GM21737 (cell line): ENCODE results near the gene ZFYVE9.
"Not testable (repeated sequence)": the region's sequence is repeated elsewhere in the genome, so short reads cannot be mapped to it uniquely, and the experiment has no call there.

ENCODE experiments used
- ATAC-seq: cut with Tn5 transposase; IDR thresholded peaks from one replicate; pipeline ENCODE4 v1.9.1; 2021; ENCODE audit warnings: mild to moderate bottlenecking, moderate library complexity; ENCODE audit not compliant: unreplicated experiment

ZFYVE9 gene

GRCh38 chr1:52182874-52183400 is 41.0 kb downstream of the ZFYVE9 start:
- no peak for ATAC-seq

DNA sequence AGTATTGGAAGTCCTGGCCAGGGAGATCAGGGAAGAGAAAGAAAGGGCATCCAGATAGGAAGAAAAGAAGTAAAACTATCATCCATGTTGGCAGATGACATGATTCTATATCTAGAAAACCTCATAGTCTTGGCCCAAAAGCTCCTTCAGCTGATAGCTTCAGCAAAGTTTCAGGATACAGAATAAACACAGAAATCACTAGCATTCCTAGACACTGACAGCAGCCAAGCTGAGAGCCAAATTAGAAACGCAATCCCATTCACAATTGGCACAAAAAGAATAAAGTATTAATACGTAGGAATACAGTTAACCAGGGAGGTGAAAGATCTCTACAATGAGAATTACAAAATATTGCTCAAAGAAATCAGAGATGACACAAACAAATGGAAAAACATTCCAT is 44.6 kb downstream of the ZFYVE9 start:
- no peak for ATAC-seq

- no peak for ATAC-seq
Observed at GRCh38 chr1:52189898-52190480, 48.1 kb downstream of the ZFYVE9 start.

- no peak for ATAC-seq
Observed at GRCh38 chr1:52190500-52191252, 48.8 kb downstream of the ZFYVE9 start.

GRCh38 chr1:52191395-52191965 is 49.6 kb downstream of the ZFYVE9 start:
- ATAC-seq, result no peak

DNA sequence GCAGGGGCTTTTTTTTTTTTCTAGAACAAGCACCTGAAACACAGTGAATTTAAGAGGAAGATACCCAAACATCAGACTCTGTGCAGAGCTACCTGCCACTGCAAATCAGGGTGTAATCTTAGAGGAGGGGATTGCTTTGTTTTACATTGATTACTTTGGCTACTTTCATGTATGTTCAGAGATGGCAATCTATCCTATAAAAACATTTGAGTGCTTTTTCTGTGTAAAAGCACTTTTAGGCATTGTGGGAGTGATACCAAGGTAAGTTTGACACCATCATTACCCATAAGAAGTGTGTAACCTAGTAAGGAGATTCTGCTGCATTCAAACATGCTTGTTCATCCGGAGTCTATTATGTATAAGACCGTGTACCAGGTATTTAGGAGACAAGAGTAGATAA is 50.1 kb downstream of the ZFYVE9 start:
- no peak for ATAC-seq

GRCh38 chr1:52192436-52192835 is 50.5 kb downstream of the ZFYVE9 start:
- ATAC-seq, result no peak

- ATAC-seq, result no peak
Observed at GRCh38 chr1:52193985-52194384, 52.1 kb downstream of the ZFYVE9 start.

- ATAC-seq, result no peak
Observed at GRCh38 chr1:52195161-52195560, 53.3 kb downstream of the ZFYVE9 start.

DNA sequence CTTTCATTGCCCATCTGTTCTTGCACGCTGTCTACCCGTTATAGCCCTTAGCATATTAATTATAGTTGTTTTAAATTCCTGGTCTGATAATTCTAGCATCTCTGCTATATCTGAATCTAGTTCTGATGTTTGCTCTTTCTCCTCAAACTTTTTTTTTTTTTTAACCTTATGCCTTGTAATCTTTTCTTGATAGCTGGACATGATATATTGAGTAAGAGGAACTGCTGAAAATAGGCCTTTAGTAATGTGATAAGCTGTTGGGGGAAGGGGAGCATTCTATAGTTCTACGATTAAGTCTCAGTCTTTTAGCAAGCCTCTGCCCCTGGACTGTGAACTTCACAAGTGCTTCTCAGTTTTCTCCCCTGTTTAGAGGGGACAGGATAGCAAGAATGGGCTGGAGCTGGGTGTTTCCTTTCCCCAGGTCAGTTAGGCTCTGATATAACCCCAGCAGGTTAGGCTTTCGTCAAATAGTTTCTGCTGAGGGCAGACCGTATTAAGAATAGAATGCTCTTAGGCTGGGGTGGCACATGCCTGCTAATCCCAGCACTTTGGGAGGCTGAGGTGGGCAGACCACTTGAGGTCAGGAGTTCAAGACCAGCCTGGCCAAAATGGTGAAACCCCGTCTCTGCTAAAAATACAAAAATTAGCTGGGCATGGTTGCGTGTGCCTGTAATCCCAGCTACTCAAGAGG is 62.2 kb downstream of the ZFYVE9 start:
- no peak for ATAC-seq

DNA sequence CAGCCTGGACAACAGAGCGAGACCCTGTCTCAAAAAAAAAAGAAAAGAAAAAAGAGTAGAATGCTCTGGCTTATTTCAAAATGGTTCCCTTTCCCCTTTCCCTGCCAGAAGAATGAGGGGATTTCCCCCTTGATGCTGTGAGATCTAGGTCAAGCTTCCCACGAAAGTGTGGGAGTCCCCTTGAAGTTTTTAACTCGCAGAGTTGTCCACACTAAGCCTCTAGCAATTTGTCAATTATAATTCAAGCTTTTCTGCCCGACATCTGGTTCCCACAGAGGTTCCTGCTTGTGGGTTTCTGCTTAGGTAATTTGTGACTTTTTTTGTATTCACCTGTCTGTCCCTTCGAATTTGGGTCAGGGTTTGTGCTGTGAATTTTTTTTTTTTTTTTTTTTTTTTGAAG is 62.8 kb downstream of the ZFYVE9 start:
- ATAC-seq, result no peak

- ATAC-seq, result not testable (repeated sequence)
Observed at GRCh38 chr1:52206686-52207085, 64.8 kb downstream of the ZFYVE9 start.

DNA sequence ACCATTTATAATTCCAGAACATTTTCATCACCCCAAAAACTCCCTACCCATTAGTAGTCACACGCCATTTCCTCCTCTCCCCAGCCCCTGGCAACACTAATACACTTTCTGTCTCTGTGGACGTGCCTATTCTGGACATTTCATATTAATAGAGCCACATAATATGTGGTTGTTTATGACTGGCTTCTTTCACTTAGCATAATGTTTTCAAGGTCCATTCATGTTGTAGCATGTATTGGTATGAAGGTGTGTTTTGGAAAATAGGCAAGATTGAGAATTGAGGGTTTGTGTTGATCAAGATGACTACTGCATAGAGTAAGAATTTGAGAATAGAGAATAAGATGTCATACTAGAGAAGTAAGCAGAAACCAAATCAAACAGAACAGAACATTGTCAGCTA is 67.5 kb downstream of the ZFYVE9 start:
- no peak for ATAC-seq

DNA sequence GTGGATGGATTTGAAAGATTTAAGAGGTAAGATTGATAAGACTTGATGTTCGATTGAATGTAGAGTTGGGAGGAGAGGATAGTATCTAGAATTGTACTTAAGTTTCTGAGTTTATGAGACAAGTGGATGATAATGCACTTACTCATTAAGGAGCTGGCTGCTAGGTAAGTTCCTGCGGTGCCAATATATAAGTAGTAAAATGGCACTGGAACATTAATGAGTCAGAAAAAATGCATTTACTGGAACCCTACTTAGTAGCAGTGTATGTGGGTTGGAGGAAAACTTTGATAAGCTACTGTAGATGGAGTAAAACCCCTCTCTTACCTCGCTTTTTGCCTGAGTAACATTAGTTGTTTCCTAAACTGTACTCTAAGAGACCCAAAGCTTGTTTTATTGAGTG is 68.2 kb downstream of the ZFYVE9 start:
- ATAC-seq, result no peak

DNA sequence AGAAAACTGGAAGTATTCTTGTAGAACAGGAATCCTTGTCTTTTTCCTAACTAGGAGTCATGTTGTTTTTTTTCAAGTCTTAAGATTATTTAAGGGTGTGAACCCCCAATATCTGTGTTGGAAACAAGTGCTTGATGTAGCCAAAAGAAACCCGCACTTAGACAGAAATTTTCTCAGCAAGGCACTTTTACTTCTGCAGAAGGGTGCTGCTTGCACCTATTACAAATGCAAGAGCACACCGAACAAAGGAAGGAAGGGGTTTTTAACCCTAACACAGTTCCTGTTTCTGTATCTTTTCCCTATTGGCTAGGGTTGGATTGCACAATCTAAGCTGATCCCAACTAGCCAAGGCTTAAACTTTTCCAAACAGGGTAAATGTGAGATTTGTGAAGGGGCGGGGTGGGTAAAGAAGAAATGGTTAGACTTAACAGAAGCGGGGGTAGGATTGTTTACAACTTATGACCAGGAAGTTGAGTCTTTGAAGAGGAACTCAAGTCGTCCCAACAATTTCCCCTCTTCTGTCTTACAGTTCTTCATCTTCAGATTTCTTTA is 75.1 kb downstream of the ZFYVE9 start:
- no peak for ATAC-seq

DNA sequence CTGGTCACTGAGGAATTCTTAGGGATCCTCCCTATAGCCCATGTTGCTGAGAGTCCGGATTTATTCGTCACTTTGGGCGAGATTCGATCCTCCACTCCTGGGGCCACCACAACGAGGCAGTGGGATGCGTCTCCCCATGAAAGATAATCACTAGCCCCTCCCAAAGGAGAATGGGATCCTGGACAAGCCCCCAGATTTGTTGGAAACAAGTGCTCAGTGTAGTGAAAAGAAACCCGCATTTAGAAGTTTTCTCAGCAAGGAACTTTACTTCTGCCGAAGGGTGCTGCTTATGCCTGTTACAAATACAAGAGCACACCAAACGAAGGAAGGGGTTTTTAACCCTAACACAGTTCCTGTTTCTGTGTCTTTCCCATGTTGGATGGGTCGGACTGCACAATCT is 83.3 kb downstream of the ZFYVE9 start:
- no peak for ATAC-seq

DNA sequence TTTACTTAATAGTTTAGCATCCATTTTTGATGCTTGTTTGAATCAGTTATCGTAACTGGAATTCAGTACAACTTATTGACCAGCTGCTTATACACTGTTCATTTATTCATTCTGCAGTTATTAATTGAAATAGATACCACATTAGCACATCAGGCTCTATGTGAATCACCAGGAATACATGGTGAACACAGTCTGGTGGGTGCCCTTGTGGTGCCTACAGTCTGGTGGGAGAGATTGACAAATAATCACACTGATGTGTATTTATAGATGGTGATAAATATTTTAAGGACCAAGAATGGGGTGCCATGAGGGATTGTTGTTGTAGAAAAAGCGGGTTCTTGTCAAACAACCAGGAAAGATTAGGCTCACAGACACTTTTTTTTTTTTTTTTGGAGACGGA is 87.6 kb downstream of the ZFYVE9 start:
- ATAC-seq, result no peak

DNA sequence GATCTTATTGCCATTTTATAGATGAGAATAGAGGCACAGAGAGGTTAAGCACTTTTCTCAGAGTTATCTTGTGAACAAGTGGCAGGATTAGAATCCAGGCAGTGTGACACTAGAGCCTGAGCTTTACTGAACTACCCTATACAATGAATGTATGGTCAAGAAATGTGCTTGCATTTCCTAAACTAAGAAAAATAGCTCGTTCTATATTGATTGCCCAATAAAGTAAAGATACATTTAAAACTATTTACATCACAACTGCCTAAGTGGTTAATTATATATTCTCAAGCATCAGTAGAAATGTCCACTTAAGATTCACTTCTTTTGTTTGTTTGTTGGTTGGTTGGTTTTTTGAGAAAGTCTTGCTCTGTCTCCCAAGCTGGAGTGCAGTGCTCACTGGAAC is 91.6 kb downstream of the ZFYVE9 start:
- ATAC-seq, result no peak

DNA sequence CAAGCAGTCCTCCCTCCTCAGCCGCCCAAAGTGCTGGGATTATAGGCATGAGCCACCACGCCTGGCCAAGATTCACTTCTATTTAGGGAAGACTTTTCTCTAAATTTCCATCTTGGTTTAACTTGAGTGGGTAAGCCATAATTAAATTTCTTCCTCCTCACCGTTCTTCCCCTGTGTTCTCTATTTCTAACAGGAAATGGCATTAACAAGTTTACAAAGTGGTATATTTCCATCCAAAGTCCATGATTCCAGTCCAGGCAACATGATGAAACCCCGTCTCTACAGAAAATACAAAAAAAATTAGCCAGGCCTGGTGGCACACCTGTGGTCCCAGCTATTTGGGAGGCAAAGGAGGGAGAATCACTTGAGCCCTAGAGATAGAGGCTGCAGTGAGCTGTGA is 92.1 kb downstream of the ZFYVE9 start:
- ATAC-seq, result no peak

- no peak for ATAC-seq
Observed at GRCh38 chr1:52234708-52235107, 92.8 kb downstream of the ZFYVE9 start.

DNA sequence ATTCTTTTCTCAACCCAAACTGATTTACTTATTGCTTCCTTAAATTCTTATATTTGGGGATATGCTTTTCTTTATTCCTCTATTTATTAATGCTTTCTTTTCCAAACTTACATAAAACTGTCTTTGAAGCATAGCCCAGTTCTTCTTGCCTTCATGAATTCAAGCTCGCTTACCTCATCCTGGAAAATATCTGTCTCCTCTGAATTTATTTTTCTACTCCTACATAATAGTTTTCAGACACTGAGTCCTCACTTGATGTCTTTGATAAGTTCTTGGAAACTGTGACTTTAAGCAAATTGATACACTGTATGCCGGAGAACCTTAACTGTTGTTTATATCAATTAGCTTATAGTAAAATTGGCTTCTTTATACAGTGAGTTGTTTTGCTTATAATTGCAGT is 93.8 kb downstream of the ZFYVE9 start:
- ATAC-seq, result no peak
